ENCODE data around the gene PMEPA1.
A peak's percentile ranks its signal among the peaks of the same experiment; 100 is the strongest.

The PMEPA1 gene

GRCh38 chr20:57659517-57660180 is 50.2 kb downstream of the PMEPA1 start:
- DNase-seq: no peak

- DNase-seq: no peak
Measured at GRCh38 chr20:57658833-57659516, 50.8 kb downstream of the PMEPA1 start.

GRCh38 chr20:57658447-57658832 is 51.4 kb downstream of the PMEPA1 start:
- peak; percentile 42 for DNase-seq

- DNase-seq: no peak
Measured at GRCh38 chr20:57657535-57658446, 52.0 kb downstream of the PMEPA1 start.

GRCh38 chr20:57656821-57657534 is 52.8 kb downstream of the PMEPA1 start:
- DNase-seq: no peak

- DNase-seq: no peak
Measured at GRCh38 chr20:57656252-57656820, 53.5 kb downstream of the PMEPA1 start.

GRCh38 chr20:57655809-57656155 is 54.0 kb downstream of the PMEPA1 start:
- DNase-seq: no peak

GRCh38 chr20:57654998-57655808 is 54.6 kb downstream of the PMEPA1 start:
- no peak for DNase-seq

- DNase-seq: no peak
Measured at GRCh38 chr20:57654363-57654997, 55.3 kb downstream of the PMEPA1 start.

GRCh38 chr20:57653910-57654309 is 55.9 kb downstream of the PMEPA1 start:
- DNase-seq: no peak

GRCh38 chr20:57653546-57653900 is 56.3 kb downstream of the PMEPA1 start:
- DNase-seq: peak; percentile 63

- DNase-seq: no peak
Measured at GRCh38 chr20:57652606-57653545, 56.9 kb downstream of the PMEPA1 start.

GRCh38 chr20:57651881-57652605 is 57.8 kb downstream of the PMEPA1 start:
- no peak for DNase-seq

GRCh38 chr20:57650756-57651483 is 58.9 kb downstream of the PMEPA1 start:
- DNase-seq: no peak

- DNase-seq: no peak
Measured at GRCh38 chr20:57650266-57650665, 59.5 kb downstream of the PMEPA1 start.

GRCh38 chr20:57649617-57650015 is 60.2 kb downstream of the PMEPA1 start:
- DNase-seq: no peak

- no peak for DNase-seq
Measured at GRCh38 chr20:57648878-57649616, 60.8 kb downstream of the PMEPA1 start.

All from NCI-H526 treated with DMSO at 0.1 percent for 48 hours (cell line).